GM12878 (cell line): ENCODE results near the gene CDRT15. TPM values are rescaled to one million over a fixed set of nuclear protein-coding genes. Genes with fewer than 3 reads are reported as not detected.

Experiments used
- ATAC-seq: fragments of 200-7000 bp; cut with Tn5 transposase; 3 replicates; pipeline ENCODE4 v1.9.1; 2020; ENCODE audit warnings: mild to moderate bottlenecking, moderate library complexity
- BruUV-seq: library from RNA; stranded (reverse); fragments of 400-500 nt; replicated peaks from 2 replicates; lab custom pipeline; 2021; lab: Mats Ljungman, UMichigan
- CTCF ChIA-PET: fragments of 300-600 bp; sonication (Branson Sonifier 250); formaldehyde crosslinking; extraction: SDS; loops from one replicate; lab custom pipeline; 2021; ENCODE audit warnings: inconsistent platforms; lab: Yijun Ruan, JAX
- POLR2A ChIA-PET: fragments of 350-600 bp; formaldehyde crosslinking; extraction: SDS; loops from one replicate; lab custom pipeline; 2021; ENCODE audit warnings: inconsistent platforms; lab: Charles Lee
- RAD21 ChIA-PET: fragments of 300-600 bp; sonication (Branson Sonifier 250); formaldehyde crosslinking; loops from one replicate; lab custom pipeline; 2023; ENCODE audit warnings: antibody characterized with exemption; ENCODE audit not compliant: unreplicated experiment; lab: Charles Lee
- SMC1A ChIA-PET: fragments of 300-600 bp; sonication (Branson Sonifier 250); formaldehyde crosslinking; loops from one replicate; lab custom pipeline; 2023; ENCODE audit not compliant: unreplicated experiment, uncharacterized antibody; lab: Charles Lee
- DNase-seq: peaks from one replicate; pipeline ENCODE4 v3.0.0-alpha.2; 2011; ENCODE audit warnings: low read depth, low spot score
- FAIRE-seq: peaks from 3 replicates; lab custom pipeline; 2011; peaks lifted over from hg19 to GRCh38; lab: Jason Lieb, UNC
- H2AFZ ChIP-seq: 2 replicates; pipeline ENCODE4 v1.6.0; 2011; ENCODE audit warnings: low read depth, low read length, control low read depth; ENCODE audit not compliant: control insufficient read depth
- H3K27ac ChIP-seq: 2 replicates; pipeline ENCODE4 v1.5.1; 2011; ENCODE audit warnings: control low read depth; ENCODE audit not compliant: control insufficient read depth, insufficient read depth
- H3K27me3 ChIP-seq, 2 experiments: replicated peaks in 1 of 2; 2 replicates each; pipeline versions ENCODE4 v1.6.0 to v1.6.1; 2011; ENCODE audit warnings: low read length in 1 of 2; ENCODE audit not compliant: control insufficient read depth in 2 of 2, insufficient read depth in 2 of 2
- H3K36me3 ChIP-seq, 2 experiments: 2 replicates each; pipeline ENCODE4 v1.5.1; 2011; ENCODE audit warnings: low read length in 1 of 2; ENCODE audit not compliant: control insufficient read depth in 2 of 2, insufficient read depth in 2 of 2
- H3K4me1 ChIP-seq: 2 replicates; pipeline ENCODE4 v1.6.1; 2011; ENCODE audit warnings: mild to moderate bottlenecking, low read length, moderate library complexity, mixed read lengths; ENCODE audit not compliant: control insufficient read depth, insufficient read depth
- H3K4me2 ChIP-seq: 2 replicates; pipeline ENCODE4 v1.6.0; 2011; ENCODE audit warnings: control low read depth; ENCODE audit not compliant: control insufficient read depth, insufficient read depth
- H3K4me3 ChIP-seq: fragments of 200-600 bp; sonication (generic); 2 replicates; pipeline ENCODE4 v1.5.1; 2016
- H3K79me2 ChIP-seq: 2 replicates; pipeline ENCODE4 v1.6.0; 2011; ENCODE audit warnings: low read length; ENCODE audit not compliant: control insufficient read depth, insufficient read depth
- H3K9ac ChIP-seq: 2 replicates; pipeline ENCODE4 v1.8.0; 2011; ENCODE audit warnings: low read length, control low read depth, mixed read lengths; ENCODE audit not compliant: control insufficient read depth, insufficient read depth
- H3K9me3 ChIP-seq: replicated peaks from 3 replicates; pipeline ENCODE4 v1.5.1; 2011; ENCODE audit warnings: mild to moderate bottlenecking, low read length; ENCODE audit not compliant: control insufficient read depth, insufficient read depth
- H4K20me1 ChIP-seq: 2 replicates; pipeline ENCODE4 v1.6.0; 2011; ENCODE audit not compliant: control insufficient read depth, insufficient read depth
- BMI1 ChIP-seq: fragments of 450-650 bp; IDR thresholded peaks from 2 replicates; pipeline ENCODE4 v1.6.1; 2016; ENCODE audit warnings: mild to moderate bottlenecking, moderate library complexity, borderline replicate concordance
- CEBPB ChIP-seq, 2 experiments: fragments of 150-350 bp in 1 of 2; IDR thresholded peaks; 2 replicates each; pipeline ENCODE4 v1.6.1; 2012 to 2014; ENCODE audit warnings: low read depth in 2 of 2, low read length in 2 of 2, borderline replicate concordance in 1 of 2, inconsistent platforms in 1 of 2
- EGR1 ChIP-seq, 2 experiments: IDR thresholded peaks; 1 replicate in 1 of 2; 2 replicates in 1 of 2; pipeline ENCODE4 v1.6.1; 2011 to 2012; ENCODE audit warnings: low read depth in 2 of 2, low read length in 2 of 2, borderline replicate concordance in 1 of 2, mild to moderate bottlenecking in 1 of 2, moderate library complexity in 1 of 2
- MEF2B ChIP-seq: fragments of 450-650 bp; IDR thresholded peaks from 2 replicates; pipeline ENCODE4 v1.6.1; 2018; ENCODE audit warnings: mild to moderate bottlenecking, moderate library complexity; ENCODE audit not compliant: partially characterized antibody, poor library complexity, severe bottlenecking
- POLR2A ChIP-seq: IDR thresholded peaks from 2 replicates; pipeline ENCODE4 v1.6.1; 2011; ENCODE audit warnings: low read depth, mild to moderate bottlenecking, low read length
- RAD51 ChIP-seq: fragments of 450-650 bp; IDR thresholded peaks from 2 replicates; pipeline ENCODE4 v1.6.1; 2016; ENCODE audit warnings: moderate library complexity, mild to moderate bottlenecking, inconsistent platforms
- SPI1 ChIP-seq: IDR thresholded peaks from 2 replicates; pipeline ENCODE4 v1.6.1; 2011; ENCODE audit warnings: low read depth, mild to moderate bottlenecking, low read length, moderate library complexity, borderline replicate concordance; ENCODE audit not compliant: insufficient read depth
- SUZ12 ChIP-seq: fragments of 200-600 bp; sonication (generic); IDR thresholded peaks from one replicate; pipeline ENCODE4 v1.6.1; 2018; ENCODE audit warnings: antibody characterized with exemption, mild to moderate bottlenecking; ENCODE audit not compliant: unreplicated experiment
- TAF1 ChIP-seq: IDR thresholded peaks from 2 replicates; pipeline ENCODE4 v1.6.1; 2011; ENCODE audit warnings: mild to moderate bottlenecking, low read depth, low read length, borderline replicate concordance
- TCF7 ChIP-seq: IDR thresholded peaks from 2 replicates; pipeline ENCODE4 v1.6.1; 2014; ENCODE audit warnings: antibody characterized with exemption, borderline replicate concordance
- WRNIP1 ChIP-seq: IDR thresholded peaks from 2 replicates; pipeline ENCODE4 v1.6.1; 2011; ENCODE audit warnings: low read depth, low read length, improper control_type of control experiment, borderline replicate concordance
- ZNF24 ChIP-seq: fragments of 450-650 bp; IDR thresholded peaks from 2 replicates; pipeline ENCODE4 v1.6.1; 2017; ENCODE audit warnings: antibody characterized with exemption, mild to moderate bottlenecking
- WGBS: methylation state at CpG from one replicate; pipeline ENCODE4 v1.1.6; 2016; ENCODE audit warnings: low lambda C conversion rate; ENCODE audit not compliant: insufficient replicate concordance, insufficient coverage; ENCODE audit errors: missing lambda C conversion rate; 5-methylcytosine and 5-hydroxymethylcytosine counted together
- in situ Hi-C: fragments of 300-500 bp; cut with MboI; formaldehyde crosslinking; loops from 9 replicates; pipeline ENCODE4 v1.14.3; 2018; ENCODE audit warnings: mixed read lengths
- intact Hi-C: fragments of 100-400 bp; cut with micrococcal nuclease; formaldehyde crosslinking; loops from one replicate; pipeline ENCODE4 v1.14.2; 2022; ENCODE audit not compliant: unreplicated experiment
- polyA plus RNA-seq, 11 experiments: library from polyadenylated mRNA; depleted of rRNA in 4 of 11; unstranded in 6 of 11; stranded (reverse) in 5 of 11; fragments of >200 nt; fragmentation: Nextera tagmentation in 4 of 11; fragmentation: Illumina TruSeq in 1 of 11; extraction: Ambion mirVana in 4 of 11; extraction: Trizol in 1 of 11; gene quantifications; 1 replicate in 1 of 11; 2 replicates in 10 of 11; pipeline versions ENCODE4 v1.2.1 to v1.2.3, GENCODE V29; 2011 to 2016; ENCODE audit warnings: inconsistent platforms in 2 of 11, missing spikeins in 2 of 11, low read depth in 1 of 11
- total RNA-seq, 4 experiments: library from RNA; depleted of rRNA in 3 of 4; stranded (reverse); fragments of >200 nt in 3 of 4; fragmentation: Illumina TruSeq in 1 of 4; extraction: Trizol in 1 of 4; gene quantifications; 2 replicates each; pipeline versions ENCODE4 v1.2.1 to v1.2.3, GENCODE V29; 2013 to 2021
- TF ChIP-seq, protein P1 (sequence below): fragments of 450-650 bp; formaldehyde crosslinking; IDR thresholded peaks from 2 replicates; pipeline ENCODE4 v1.4.0; 2020; ENCODE audit warnings: mild to moderate bottlenecking, moderate library complexity
- TF ChIP-seq, protein P2 (sequence below): fragments of 450-650 bp; formaldehyde crosslinking; IDR thresholded peaks from 2 replicates; pipeline ENCODE4 v1.4.0; 2022; ENCODE audit warnings: mild to moderate bottlenecking, moderate library complexity
- TF ChIP-seq, protein P3 (sequence below): IDR thresholded peaks from 2 replicates; pipeline ENCODE4 v1.6.1; 2012; ENCODE audit warnings: low read depth, low read length, improper control_type of control experiment

CDRT15 gene
- total and polyA plus RNA-seq, 10 of the 15 experiments (the other 5 are each of a cell fraction or from before 2014, with no cell fraction given): 0.29 TPM; not detected in 9

- TF ChIP-seq TCF7: no peak
- no peak for TF ChIP-seq CEBPB (IDR thresholded peaks at IDR 0.05; ENCODE audit: borderline replicate concordance in 1 of 2, low read depth in 2 of 2, low read length in 2 of 2)
- TF ChIP-seq, all 136 proteins: peak for 0
These were observed 32.1 kb downstream of the CDRT15 start (continued) for GRCh38 chr17:14204546-14204945.

GRCh38 chr17:14204084-14204483, 32.6 kb downstream of the CDRT15 start:
- ChIA-PET SMC1A (no interaction called here), POLR2A (no interaction called here)
- TF ChIP-seq POLR2A (no peak), BMI1 (no peak), SPI1 (no peak), MEF2B (no peak), ZNF24 (no peak), WRNIP1 (no peak), RAD51 (no peak), TCF7 (no peak), SUZ12 (no peak), TAF1 (no peak), EGR1 (IDR thresholded peaks at IDR 0.05; ENCODE audit: borderline replicate concordance in 1 of 2, low read depth in 2 of 2, low read length in 2 of 2) (no peak)
- TF ChIP-seq, protein P1, sequence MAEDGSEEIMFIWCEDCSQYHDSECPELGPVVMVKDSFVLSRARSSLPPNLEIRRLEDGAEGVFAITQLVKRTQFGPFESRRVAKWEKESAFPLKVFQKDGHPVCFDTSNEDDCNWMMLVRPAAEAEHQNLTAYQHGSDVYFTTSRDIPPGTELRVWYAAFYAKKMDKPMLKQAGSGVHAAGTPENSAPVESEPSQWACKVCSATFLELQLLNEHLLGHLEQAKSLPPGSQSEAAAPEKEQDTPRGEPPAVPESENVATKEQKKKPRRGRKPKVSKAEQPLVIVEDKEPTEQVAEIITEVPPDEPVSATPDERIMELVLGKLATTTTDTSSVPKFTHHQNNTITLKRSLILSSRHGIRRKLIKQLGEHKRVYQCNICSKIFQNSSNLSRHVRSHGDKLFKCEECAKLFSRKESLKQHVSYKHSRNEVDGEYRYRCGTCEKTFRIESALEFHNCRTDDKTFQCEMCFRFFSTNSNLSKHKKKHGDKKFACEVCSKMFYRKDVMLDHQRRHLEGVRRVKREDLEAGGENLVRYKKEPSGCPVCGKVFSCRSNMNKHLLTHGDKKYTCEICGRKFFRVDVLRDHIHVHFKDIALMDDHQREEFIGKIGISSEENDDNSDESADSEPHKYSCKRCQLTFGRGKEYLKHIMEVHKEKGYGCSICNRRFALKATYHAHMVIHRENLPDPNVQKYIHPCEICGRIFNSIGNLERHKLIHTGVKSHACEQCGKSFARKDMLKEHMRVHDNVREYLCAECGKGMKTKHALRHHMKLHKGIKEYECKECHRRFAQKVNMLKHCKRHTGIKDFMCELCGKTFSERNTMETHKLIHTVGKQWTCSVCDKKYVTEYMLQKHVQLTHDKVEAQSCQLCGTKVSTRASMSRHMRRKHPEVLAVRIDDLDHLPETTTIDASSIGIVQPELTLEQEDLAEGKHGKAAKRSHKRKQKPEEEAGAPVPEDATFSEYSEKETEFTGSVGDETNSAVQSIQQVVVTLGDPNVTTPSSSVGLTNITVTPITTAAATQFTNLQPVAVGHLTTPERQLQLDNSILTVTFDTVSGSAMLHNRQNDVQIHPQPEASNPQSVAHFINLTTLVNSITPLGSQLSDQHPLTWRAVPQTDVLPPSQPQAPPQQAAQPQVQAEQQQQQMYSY (CRISPR knock-in tag): no peak
- TF ChIP-seq, protein P2, sequence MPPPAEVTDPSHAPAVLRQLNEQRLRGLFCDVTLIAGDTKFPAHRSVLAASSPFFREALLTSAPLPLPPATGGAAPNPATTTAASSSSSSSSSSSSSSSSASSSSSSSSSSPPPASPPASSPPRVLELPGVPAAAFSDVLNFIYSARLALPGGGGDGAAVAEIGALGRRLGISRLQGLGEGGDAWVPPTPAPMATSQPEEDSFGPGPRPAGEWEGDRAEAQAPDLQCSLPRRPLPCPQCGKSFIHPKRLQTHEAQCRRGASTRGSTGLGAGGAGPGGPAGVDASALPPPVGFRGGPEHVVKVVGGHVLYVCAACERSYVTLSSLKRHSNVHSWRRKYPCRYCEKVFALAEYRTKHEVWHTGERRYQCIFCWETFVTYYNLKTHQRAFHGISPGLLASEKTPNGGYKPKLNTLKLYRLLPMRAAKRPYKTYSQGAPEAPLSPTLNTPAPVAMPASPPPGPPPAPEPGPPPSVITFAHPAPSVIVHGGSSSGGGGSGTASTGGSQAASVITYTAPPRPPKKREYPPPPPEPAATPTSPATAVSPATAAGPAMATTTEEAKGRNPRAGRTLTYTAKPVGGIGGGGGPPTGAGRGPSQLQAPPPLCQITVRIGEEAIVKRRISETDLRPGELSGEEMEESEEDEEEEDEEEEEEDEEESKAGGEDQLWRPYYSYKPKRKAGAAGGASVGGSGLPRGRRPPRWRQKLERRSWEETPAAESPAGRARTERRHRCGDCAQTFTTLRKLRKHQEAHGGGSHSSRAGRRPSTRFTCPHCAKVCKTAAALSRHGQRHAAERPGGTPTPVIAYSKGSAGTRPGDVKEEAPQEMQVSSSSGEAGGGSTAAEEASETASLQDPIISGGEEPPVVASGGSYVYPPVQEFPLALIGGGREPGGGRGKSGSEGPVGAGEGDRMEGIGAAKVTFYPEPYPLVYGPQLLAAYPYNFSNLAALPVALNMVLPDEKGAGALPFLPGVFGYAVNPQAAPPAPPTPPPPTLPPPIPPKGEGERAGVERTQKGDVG (CRISPR knock-in tag): no peak
- TF ChIP-seq, protein P3, sequence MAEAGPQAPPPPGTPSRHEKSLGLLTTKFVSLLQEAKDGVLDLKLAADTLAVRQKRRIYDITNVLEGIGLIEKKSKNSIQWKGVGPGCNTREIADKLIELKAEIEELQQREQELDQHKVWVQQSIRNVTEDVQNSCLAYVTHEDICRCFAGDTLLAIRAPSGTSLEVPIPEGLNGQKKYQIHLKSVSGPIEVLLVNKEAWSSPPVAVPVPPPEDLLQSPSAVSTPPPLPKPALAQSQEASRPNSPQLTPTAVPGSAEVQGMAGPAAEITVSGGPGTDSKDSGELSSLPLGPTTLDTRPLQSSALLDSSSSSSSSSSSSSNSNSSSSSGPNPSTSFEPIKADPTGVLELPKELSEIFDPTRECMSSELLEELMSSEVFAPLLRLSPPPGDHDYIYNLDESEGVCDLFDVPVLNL: no peak

More at GRCh38 chr17:14204084-14204483, 32.6 kb downstream of the CDRT15 start:
- no peaks in the 10 kb centered on the region for H3K27me3 ChIP-seq
- peaks cover 0 to 3% of the 10 kb centered on the region in 2 experiments; a peak in 3 of 4 replicates for H3K36me3 ChIP-seq
- 81% methylated on average over 5 of the region's 5 CpGs for WGBS
- no peak overlapping the region for H3K4me3 ChIP-seq
- ATAC-seq: no peak
- no TSS peak for BruUV-seq
- no peak overlapping the region for H3K4me2 ChIP-seq
- H3K79me2 ChIP-seq: no peaks in the 10 kb centered on the region
- H4K20me1 ChIP-seq: no peaks in the 10 kb centered on the region
- no peak overlapping the region for H2AFZ ChIP-seq
- in situ Hi-C loops (no loop called here), intact Hi-C loops (no loop called here)
- DNase-seq: no peak
- CTCF ChIA-PET: no interaction called here
- H3K27ac ChIP-seq: no peak overlapping the region
- no peaks in the 10 kb centered on the region for H3K9me3 ChIP-seq
- FAIRE-seq: no peak
- RAD21 ChIA-PET: no interaction called here
- H3K9ac ChIP-seq: no peak overlapping the region
- H3K4me1 ChIP-seq: no peaks in the 10 kb centered on the region
